HEK293 (cell line): ENCODE results near the gene BCOR.
A peak's percentile ranks its signal among the peaks of the same experiment; 100 is the strongest.

Source experiments
- CTCF ChIA-PET: fragments of 350-600 bp; formaldehyde crosslinking; extraction: SDS; loops from one replicate; lab custom pipeline; 2021; ENCODE audit warnings: antibody characterized with exemption; lab: Yijun Ruan, JAX
- POLR2A ChIA-PET: fragments of 300-600 bp; formaldehyde crosslinking; extraction: SDS; loops from one replicate; lab custom pipeline; 2020; ENCODE audit warnings: antibody characterized with exemption, inconsistent platforms; lab: Yijun Ruan, JAX
- H3K27ac ChIP-seq: fragments of 200-500 bp; sonication (Bioruptor generic); 2 replicates; pipeline ENCODE4 v1.5.1; 2014; ENCODE audit warnings: low read depth, low read length, control low read depth, inconsistent platforms; ENCODE audit errors: extremely low read depth
- H3K36me3 ChIP-seq, 2 experiments: fragments of 200-500 bp in 1 of 2; sonication (Bioruptor generic) in 1 of 2; 1 replicate in 1 of 2; 2 replicates in 1 of 2; pipeline ENCODE4 v1.5.1; 2014 to 2017; ENCODE audit warnings: inconsistent platforms in 2 of 2, low read length in 2 of 2; ENCODE audit not compliant: control insufficient read depth in 2 of 2, insufficient read depth in 1 of 2
- H3K4me1 ChIP-seq: fragments of 200-500 bp; sonication (Bioruptor generic); 2 replicates; pipeline ENCODE4 v1.5.1; 2014; ENCODE audit warnings: mild to moderate bottlenecking, low read length, inconsistent platforms; ENCODE audit not compliant: control insufficient read depth, insufficient read depth
- H3K4me3 ChIP-seq: 2 replicates; pipeline ENCODE4 v1.5.1; 2011; ENCODE audit warnings: low read depth, mild to moderate bottlenecking, control low read depth, low read length, moderate library complexity
- H3K9me3 ChIP-seq: fragments of 200-500 bp; sonication (Bioruptor generic); 2 replicates; pipeline ENCODE4 v1.5.1; 2014; ENCODE audit warnings: low read depth, low read length, inconsistent platforms; ENCODE audit not compliant: control insufficient read depth, insufficient read depth
- GLI2 ChIP-seq: fragments of 450-650 bp; formaldehyde crosslinking; IDR thresholded peaks from 2 replicates; pipeline ENCODE4; 2017; ENCODE audit warnings: missing biosample characterization, missing genetic modification characterization, low read depth, borderline replicate concordance
- GLI4 ChIP-seq: fragments of 450-650 bp; formaldehyde crosslinking; IDR thresholded peaks from 2 replicates; pipeline ENCODE4 v1.5.1; 2016; ENCODE audit warnings: missing biosample characterization, missing genetic modification characterization
- HOXC10 ChIP-seq: sonication (generic); formaldehyde crosslinking; IDR thresholded peaks from 2 replicates; pipeline ENCODE4 v1.8.1; 2023; ENCODE audit warnings: mild to moderate bottlenecking, missing genetic modification reagents
- KLF7 ChIP-seq: fragments of 450-650 bp; formaldehyde crosslinking; IDR thresholded peaks from 2 replicates; pipeline ENCODE4 v1.5.1; 2016; ENCODE audit warnings: missing biosample characterization, missing genetic modification characterization, borderline replicate concordance
- MZF1 ChIP-seq: fragments of 450-650 bp; formaldehyde crosslinking; IDR thresholded peaks from 2 replicates; pipeline ENCODE4 v1.5.1; 2017; ENCODE audit warnings: missing biosample characterization, missing genetic modification characterization, borderline replicate concordance
- SCRT1 ChIP-seq: fragments of 450-650 bp; formaldehyde crosslinking; IDR thresholded peaks from 2 replicates; pipeline ENCODE4 v1.5.1; 2016; ENCODE audit warnings: missing biosample characterization, missing genetic modification characterization, borderline replicate concordance
- SCRT2 ChIP-seq: fragments of 450-650 bp; formaldehyde crosslinking; IDR thresholded peaks from 2 replicates; pipeline ENCODE4 v1.5.1; 2016; ENCODE audit warnings: missing biosample characterization, missing genetic modification characterization
- YY2 ChIP-seq: fragments of 450-650 bp; formaldehyde crosslinking; IDR thresholded peaks from 2 replicates; pipeline ENCODE4 v1.5.1; 2016; ENCODE audit warnings: missing biosample characterization, missing genetic modification characterization
- ZBTB11 ChIP-seq: fragments of 450-650 bp; formaldehyde crosslinking; conservative IDR thresholded peaks from 2 replicates; pipeline ENCODE4 v1.5.1; 2016; ENCODE audit warnings: low read depth, missing biosample characterization, missing genetic modification characterization
- ZBTB17 ChIP-seq: fragments of 450-650 bp; formaldehyde crosslinking; IDR thresholded peaks from 2 replicates; pipeline ENCODE4 v1.5.1; 2016; ENCODE audit warnings: missing biosample characterization, missing genetic modification characterization
- ZNF184 ChIP-seq: fragments of 450-650 bp; IDR thresholded peaks from 2 replicates; pipeline ENCODE4 v1.5.1; 2018; ENCODE audit warnings: missing biosample characterization, mild to moderate bottlenecking, missing genetic modification characterization
- ZNF391 ChIP-seq: fragments of 450-650 bp; formaldehyde crosslinking; IDR thresholded peaks from 2 replicates; pipeline ENCODE4 v1.5.1; 2016; ENCODE audit warnings: low read depth, missing biosample characterization, missing genetic modification characterization, borderline replicate concordance
- ZNF449 ChIP-seq: fragments of 450-650 bp; formaldehyde crosslinking; IDR thresholded peaks from 2 replicates; pipeline ENCODE4 v1.5.1; 2017; ENCODE audit warnings: missing biosample characterization, mild to moderate bottlenecking, missing genetic modification characterization, moderate library complexity
- ZNF558 ChIP-seq: fragments of 450-650 bp; formaldehyde crosslinking; IDR thresholded peaks from 2 replicates; pipeline ENCODE4 v1.5.1; 2016; ENCODE audit warnings: missing biosample characterization, missing genetic modification characterization
- ZNF560 ChIP-seq: fragments of 450-650 bp; formaldehyde crosslinking; IDR thresholded peaks from 2 replicates; pipeline ENCODE4 v1.5.1; 2017; ENCODE audit warnings: missing biosample characterization, missing genetic modification characterization, borderline replicate concordance
- ZNF692 ChIP-seq: fragments of 450-650 bp; formaldehyde crosslinking; IDR thresholded peaks from 2 replicates; pipeline ENCODE4 v1.5.1; 2016; ENCODE audit warnings: missing biosample characterization, missing genetic modification characterization

The BCOR gene

GRCh38 chrX:40127052-40127451 is 29.3 kb upstream of the BCOR start:
- no peak overlapping the region for H3K4me3 ChIP-seq
- POLR2A ChIA-PET = no interaction called here
- no peaks in the 10 kb centered on the region for H3K9me3 ChIP-seq
- H3K36me3 ChIP-seq = peaks cover 0 to 6% of the 10 kb centered on the region in 2 experiments; a peak in 1 of 3 replicates
- CTCF ChIA-PET = interaction anchor here (0.7 kb wide), 1 partner anchor 142 kb away, joined by 3 read pairs; no protein-coding TSS in a partner anchor
- no peak overlapping the region for H3K27ac ChIP-seq
- TF ChIP-seq ZNF558 (tag by site-specific recombination) (no peak), ZNF184 (tag by site-specific recombination) (no peak), YY2 (tag by site-specific recombination) (no peak), MZF1 (tag by site-specific recombination) (no peak), GLI4 (tag by site-specific recombination) (no peak), ZNF560 (tag by site-specific recombination) (no peak)
- H3K4me1 ChIP-seq = no peaks in the 10 kb centered on the region

GRCh38 chrX:40122487-40122886 is 24.7 kb upstream of the BCOR start:
- Histone ChIP-seq H3K27ac (no peak overlapping the region), H3K4me1 (no peaks in the 10 kb centered on the region)
- POLR2A ChIA-PET = no interaction called here
- CTCF ChIA-PET = no interaction called here
- TF ChIP-seq ZNF692 (tag by site-specific recombination) = no peak
- no peak for TF ChIP-seq SCRT1 (tag by site-specific recombination)
- no peak for TF ChIP-seq GLI2
- no peak for TF ChIP-seq KLF7 (tag by site-specific recombination)
- TF ChIP-seq ZNF391 (tag by site-specific recombination) = no peak
- TF ChIP-seq ZNF449 = no peak
- no peak for TF ChIP-seq ZBTB11 (tag by site-specific recombination)
- TF ChIP-seq, all 188 proteins: peak for 0
- H3K4me3 ChIP-seq = no peak overlapping the region
- H3K36me3 ChIP-seq = peaks cover 0 to 6% of the 10 kb centered on the region in 2 experiments; a peak in 1 of 3 replicates
- H3K9me3 ChIP-seq = no peaks in the 10 kb centered on the region

GRCh38 chrX:40121618-40122017 is 23.9 kb upstream of the BCOR start:
- TF ChIP-seq SCRT1 (tag by site-specific recombination) = peak; percentile 67; the same call in 1 of the 2 replicates
- TF ChIP-seq HOXC10 (CRISPR knock-in tag) = no peak
- 0 out of 2 replicates have a peak, but pooled peaks have one; percentile 11 for TF ChIP-seq ZBTB17 (tag by site-specific recombination)
- TF ChIP-seq SCRT2 (tag by site-specific recombination) = peak; percentile 63
- H3K36me3 ChIP-seq = no peaks in the 10 kb centered on the region
- ChIA-PET POLR2A (no interaction called here), CTCF (no interaction called here)
- no peak overlapping the region for H3K4me3 ChIP-seq
- H3K27ac ChIP-seq = no peak overlapping the region
- no peaks in the 10 kb centered on the region for H3K4me1 ChIP-seq
- H3K9me3 ChIP-seq = no peaks in the 10 kb centered on the region
